OCI-LY1 (cell line): ENCODE data around the gene KIRREL3.

Experiments
- CTCF ChIP-seq: fragments of 200-600 bp; sonication (generic), shearing (Covaris generic); IDR thresholded peaks from 2 replicates; pipeline ENCODE4 v1.5.1; 2017; ENCODE audit warnings: mild to moderate bottlenecking, antibody characterized with exemption, low read length, moderate library complexity, mixed read lengths
- EZH2 ChIP-seq: fragments of 200-600 bp; sonication (generic), shearing (Covaris generic); IDR thresholded peaks from 2 replicates; pipeline ENCODE4 v1.8.0; 2017; ENCODE audit warnings: borderline replicate concordance, mixed run types, mild to moderate bottlenecking, antibody characterized with exemption, low read length, moderate library complexity, mixed read lengths

GRCh38 chr11:126459691-126460281, 540.8 kb downstream of the KIRREL3 start:
- TF ChIP-seq CTCF: no peak
- TF ChIP-seq EZH2: no peak
